Chondrocyte (in vitro differentiated cells): ENCODE data around the gene TTR. TPM values are rescaled to one million over a fixed set of nuclear protein-coding genes. Genes with fewer than 3 reads are reported as not detected.

Experiments
- DNase-seq: peaks from one replicate; pipeline ENCODE4 v3.0.0; 2021; ENCODE audit warnings: mixed read lengths, low spot score
- H3K27ac Mint-ChIP-seq: one replicate; pipeline ENCODE4 v1.8.0; 2021; ENCODE audit warnings: mild to moderate bottlenecking, moderate library complexity, mixed read lengths; ENCODE audit not compliant: unreplicated experiment
- H3K27me3 Mint-ChIP-seq: 2 replicates; pipeline ENCODE4 v1.8.0; 2021; ENCODE audit warnings: low read depth, mixed read lengths
- H3K36me3 Mint-ChIP-seq: 2 replicates; pipeline ENCODE4 v1.8.0; 2021; ENCODE audit warnings: low read depth, mixed read lengths
- H3K4me1 Mint-ChIP-seq: 2 replicates; pipeline ENCODE4 v1.8.0; 2021; ENCODE audit warnings: low read depth, mild to moderate bottlenecking, mixed read lengths
- H3K4me3 Mint-ChIP-seq: one replicate; pipeline ENCODE4 v1.8.0; 2021; ENCODE audit warnings: mild to moderate bottlenecking, moderate library complexity, mixed read lengths; ENCODE audit not compliant: unreplicated experiment
- H3K9me3 Mint-ChIP-seq: 2 replicates; pipeline ENCODE4 v1.8.0; 2021; ENCODE audit warnings: low read depth, mixed read lengths
- CTCF ChIP-seq: fragments of 200-600 bp; sonication (generic); IDR thresholded peaks from 2 replicates; pipeline ENCODE4 v1.5.0; 2021; ENCODE audit warnings: antibody characterized with exemption, mild to moderate bottlenecking, moderate library complexity
- total RNA-seq: library from RNA; stranded (reverse); gene quantifications from 3 replicates; pipeline ENCODE4 v1.2.1, GENCODE V29; 2021

TTR gene
- total RNA-seq, 1 donor from 2014 or later, result not detected

- no peak for TF ChIP-seq CTCF
- H3K27me3 Mint-ChIP-seq, result no peaks in the 10 kb centered on the region
- DNase-seq, result no peak
- H3K36me3 Mint-ChIP-seq, result no peaks in the 10 kb centered on the region
- peaks cover 2% of the 10 kb centered on the region for H3K9me3 Mint-ChIP-seq
- H3K4me1 Mint-ChIP-seq, result peaks cover 14% of the 10 kb centered on the region
- H3K4me3 Mint-ChIP-seq, result no peak overlapping the region
- H3K27ac Mint-ChIP-seq, result no peak overlapping the region
Measured at GRCh38 chr18:31592506-31593157, 955 bp downstream of the TTR start.

GRCh38 chr18:31595121-31595771 lies 3.6 kb downstream of the TTR start:
- Mint-ChIP-seq H3K4me3 (no peak overlapping the region), H3K4me1 (peaks cover 14% of the 10 kb centered on the region), H3K36me3 (no peaks in the 10 kb centered on the region), H3K27me3 (no peaks in the 10 kb centered on the region), H3K27ac (no peak overlapping the region), H3K9me3 (peaks cover 2% of the 10 kb centered on the region)
- no peak for DNase-seq
- TF ChIP-seq CTCF, result no peak

GRCh38 chr18:31596081-31596872 lies 4.6 kb downstream of the TTR start:
- TF ChIP-seq CTCF, result no peak
- no peaks in the 10 kb centered on the region for H3K27me3 Mint-ChIP-seq
- H3K9me3 Mint-ChIP-seq, result peaks cover 2% of the 10 kb centered on the region
- H3K27ac Mint-ChIP-seq, result peak overlapping the region; percentile 42
- H3K4me3 Mint-ChIP-seq, result no peak overlapping the region
- H3K36me3 Mint-ChIP-seq, result no peaks in the 10 kb centered on the region
- DNase-seq, result no peak
- peaks cover 13% of the 10 kb centered on the region for H3K4me1 Mint-ChIP-seq

- no peak for DNase-seq
- no peaks in the 10 kb centered on the region for H3K27me3 Mint-ChIP-seq
- H3K27ac Mint-ChIP-seq, result no peak overlapping the region
Measured at GRCh38 chr18:31598021-31598805, 6.5 kb downstream of the TTR start.

More at GRCh38 chr18:31598021-31598805, 6.5 kb downstream of the TTR start:
- no peak for TF ChIP-seq CTCF
- H3K36me3 Mint-ChIP-seq, result no peaks in the 10 kb centered on the region
- H3K4me1 Mint-ChIP-seq, result peaks cover 8% of the 10 kb centered on the region
- no peak overlapping the region for H3K4me3 Mint-ChIP-seq
- H3K9me3 Mint-ChIP-seq, result peaks cover 2% of the 10 kb centered on the region
